Vagina (tissue), 2 donors: ENCODE data around the gene CERCAM.

Experiments used
- CTCF ChIP-seq, 3 experiments: fragments of 450-650 bp in 2 of 3; fragments of 200-600 bp in 1 of 3; sonication (generic) in 1 of 3; IDR thresholded peaks; one replicate each; pipeline ENCODE4 v1.5.1; 2017 to 2019; ENCODE audit warnings: antibody characterized with exemption in 3 of 3, mild to moderate bottlenecking in 2 of 3, moderate library complexity in 2 of 3
- POLR2AphosphoS5 ChIP-seq, 2 donors: sonication (generic); formaldehyde crosslinking; IDR thresholded peaks; one replicate each; pipeline ENCODE4 v1.9.0; 2017; ENCODE audit warnings: antibody characterized with exemption in 2 of 2, mild to moderate bottlenecking in 2 of 2, low read depth in 1 of 2; ENCODE audit not compliant: insufficient read depth in 1 of 2

DNA sequence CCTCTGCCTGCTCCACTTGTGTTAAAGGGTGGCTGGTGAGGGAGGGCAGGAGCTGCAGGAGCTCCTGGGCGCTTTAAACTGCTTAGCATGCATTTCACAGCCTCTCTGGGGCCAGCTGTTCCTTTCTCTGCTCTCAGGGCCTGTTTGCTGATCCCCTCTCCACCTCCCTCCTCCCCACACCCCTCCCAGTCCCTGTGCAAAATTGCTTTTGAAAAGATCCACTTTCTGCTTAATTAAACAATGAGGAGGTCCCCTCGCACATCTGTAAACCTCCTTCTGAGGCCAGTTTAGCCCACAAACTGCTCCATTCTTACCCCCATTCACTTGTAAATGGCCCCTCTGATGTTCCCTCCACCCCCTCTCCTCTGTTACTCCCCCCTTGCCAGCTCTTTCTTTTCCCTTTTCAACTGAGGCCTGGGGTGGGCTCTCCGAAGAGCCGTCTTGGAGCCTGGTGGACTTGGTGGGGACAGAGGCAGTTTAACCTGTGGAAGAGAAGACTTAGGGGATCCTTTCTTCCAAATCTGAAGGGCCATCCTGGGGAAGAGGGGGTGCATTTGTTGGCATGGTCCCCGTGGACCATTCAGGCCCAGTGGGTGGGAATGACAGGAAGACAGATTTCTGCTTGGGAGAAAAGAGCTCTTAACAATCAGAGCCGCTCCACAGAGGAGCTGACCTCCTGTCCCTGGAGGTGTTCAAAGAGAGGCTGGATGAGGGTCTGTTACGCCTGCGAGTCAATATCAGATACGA is 37.5 kb upstream of the CERCAM start:
- TF ChIP-seq CTCF (IDR thresholded peaks at IDR 0.05) (no peak), POLR2AphosphoS5 (IDR thresholded peaks at IDR 0.05; ENCODE audit: insufficient read depth in 1 of 2, low read depth in 1 of 2) (no peak)
